MM.1S (cell line): Measurements from ENCODE around the gene SPATS2.

ENCODE experiments used
- DNase-seq: peaks from one replicate; pipeline ENCODE4 v3.0.0-alpha.2; 2015
- H2AFZ ChIP-seq: fragments of 300-600 bp; sonication (generic); 2 replicates; pipeline ENCODE4 v1.6.0; 2016; ENCODE audit warnings: antibody characterized with exemption, low read length
- H3F3A ChIP-seq: fragments of 300-600 bp; sonication (generic); 2 replicates; pipeline ENCODE4 v1.6.1; 2016; ENCODE audit warnings: mild to moderate bottlenecking, antibody characterized with exemption, low read length, moderate library complexity, mixed read lengths; ENCODE audit not compliant: insufficient read depth
- H3K27ac ChIP-seq: fragments of 300-600 bp; sonication (generic); 2 replicates; pipeline ENCODE4 v1.5.1; 2016; ENCODE audit warnings: mild to moderate bottlenecking, low read length
- H3K27me3 ChIP-seq: fragments of 300-600 bp; sonication (generic); replicated peaks from 2 replicates; pipeline ENCODE4 v1.6.0; 2016; ENCODE audit warnings: low read length; ENCODE audit not compliant: insufficient read depth
- H3K36me3 ChIP-seq: fragments of 300-600 bp; sonication (generic); replicated peaks from 2 replicates; pipeline ENCODE4 v1.6.1; 2016; ENCODE audit warnings: mild to moderate bottlenecking, low read length, mixed read lengths; ENCODE audit not compliant: insufficient read depth
- H3K4me1 ChIP-seq: fragments of 300-600 bp; sonication (generic); 2 replicates; pipeline ENCODE4 v1.6.1; 2016; ENCODE audit warnings: low read length, mixed read lengths
- H3K4me2 ChIP-seq: fragments of 300-600 bp; sonication (generic); 2 replicates; pipeline ENCODE4 v1.6.0; 2016; ENCODE audit warnings: low read depth, low read length
- H3K4me3 ChIP-seq: fragments of 300-600 bp; sonication (generic); 2 replicates; pipeline ENCODE4 v1.5.1; 2016; ENCODE audit warnings: low read length, mixed read lengths
- H3K79me2 ChIP-seq: fragments of 300-600 bp; sonication (generic); 2 replicates; pipeline ENCODE4 v1.6.1; 2016; ENCODE audit warnings: mixed run types, low read length, mixed read lengths
- H3K9ac ChIP-seq: fragments of 300-600 bp; sonication (generic); 2 replicates; pipeline ENCODE4 v1.6.1; 2016; ENCODE audit warnings: low read length, mixed read lengths
- H3K9me2 ChIP-seq: fragments of 300-600 bp; sonication (generic); replicated peaks from 2 replicates; pipeline ENCODE4 v1.6.1; 2016; ENCODE audit warnings: mild to moderate bottlenecking, low read length, mixed read lengths; ENCODE audit not compliant: insufficient read depth
- H3K9me3 ChIP-seq: fragments of 300-600 bp; sonication (generic); replicated peaks from 2 replicates; pipeline ENCODE4 v1.6.1; 2016; ENCODE audit warnings: mild to moderate bottlenecking, low read length, mixed read lengths; ENCODE audit not compliant: insufficient read depth
- H4K20me1 ChIP-seq: fragments of 300-600 bp; sonication (generic); 2 replicates; pipeline ENCODE4 v1.6.1; 2016; ENCODE audit warnings: mild to moderate bottlenecking, low read length, moderate library complexity, mixed read lengths; ENCODE audit not compliant: insufficient read depth
- CTCF ChIP-seq: fragments of 300-600 bp; sonication (generic); IDR thresholded peaks from 2 replicates; pipeline ENCODE4 v1.5.1; 2016; ENCODE audit warnings: antibody characterized with exemption, low read length, mixed read lengths
- EZH2 ChIP-seq: fragments of 300-600 bp; sonication (generic); optimal IDR thresholded peaks from 2 replicates; pipeline ENCODE3; 2017; ENCODE audit warnings: low read depth, mild to moderate bottlenecking, antibody characterized with exemption, low read length, mixed read lengths
- EZH2phosphoT487 ChIP-seq: fragments of 300-600 bp; sonication (generic); IDR thresholded peaks from 2 replicates; pipeline ENCODE4 v1.6.1; 2018; ENCODE audit warnings: antibody characterized with exemption, low read length

SPATS2 gene

GRCh38 chr12:49552425-49552824, 185.2 kb downstream of the SPATS2 start:
- Histone ChIP-seq H3K9ac (no peak overlapping the region), H3K79me2 (no peaks in the 10 kb centered on the region), H3K4me1 (no peaks in the 10 kb centered on the region), H4K20me1 (no peaks in the 10 kb centered on the region), H3K4me3 (no peak overlapping the region), H3K9me2 (no peaks in the 10 kb centered on the region), H3K27me3 (peaks cover 53% of the 10 kb centered on the region), H3K36me3 (no peaks in the 10 kb centered on the region), H2AFZ (no peak overlapping the region), H3K9me3 (no peaks in the 10 kb centered on the region), H3K4me2 (no peak overlapping the region), H3K27ac (no peak overlapping the region), H3F3A (no peaks in the 10 kb centered on the region)
- no peak for DNase-seq
- no peak for TF ChIP-seq EZH2
- no peak for TF ChIP-seq EZH2phosphoT487
- no peak for TF ChIP-seq CTCF

- Histone ChIP-seq H3K9me3 (no peaks in the 10 kb centered on the region), H3K4me1 (no peaks in the 10 kb centered on the region), H3F3A (no peaks in the 10 kb centered on the region), H3K36me3 (no peaks in the 10 kb centered on the region), H3K27me3 (peaks cover 48% of the 10 kb centered on the region), H3K79me2 (no peaks in the 10 kb centered on the region), H3K27ac (no peak overlapping the region), H3K9ac (no peak overlapping the region), H3K9me2 (no peaks in the 10 kb centered on the region), H4K20me1 (no peaks in the 10 kb centered on the region), H2AFZ (no peak overlapping the region), H3K4me3 (no peak overlapping the region), H3K4me2 (no peak overlapping the region)
- TF ChIP-seq EZH2phosphoT487, result no peak
- TF ChIP-seq CTCF, result no peak
- TF ChIP-seq EZH2, result no peak
- no peak for DNase-seq
Observed at GRCh38 chr12:49552899-49553298, 185.6 kb downstream of the SPATS2 start.

- Histone ChIP-seq H2AFZ (no peak overlapping the region), H3K36me3 (no peaks in the 10 kb centered on the region), H3K9me2 (no peaks in the 10 kb centered on the region), H3K4me3 (no peak overlapping the region), H3F3A (no peaks in the 10 kb centered on the region), H3K27me3 (peaks cover 43% of the 10 kb centered on the region), H3K4me1 (no peaks in the 10 kb centered on the region), H3K4me2 (no peak overlapping the region), H3K9ac (no peak overlapping the region), H3K9me3 (no peaks in the 10 kb centered on the region), H4K20me1 (no peaks in the 10 kb centered on the region), H3K79me2 (no peaks in the 10 kb centered on the region), H3K27ac (no peak overlapping the region)
- peak; percentile 65 for DNase-seq
- TF ChIP-seq EZH2phosphoT487 (no peak), EZH2 (no peak), CTCF (peak; percentile 64)
Observed at GRCh38 chr12:49553512-49554088, 186.3 kb downstream of the SPATS2 start.

GRCh38 chr12:49554266-49554665, 187.0 kb downstream of the SPATS2 start:
- Histone ChIP-seq H3K79me2 (no peaks in the 10 kb centered on the region), H3K9ac (no peak overlapping the region), H4K20me1 (no peaks in the 10 kb centered on the region), H3F3A (no peaks in the 10 kb centered on the region), H3K27ac (no peak overlapping the region), H3K4me1 (no peaks in the 10 kb centered on the region), H3K9me2 (no peaks in the 10 kb centered on the region), H3K27me3 (peaks cover 36% of the 10 kb centered on the region), H3K36me3 (no peaks in the 10 kb centered on the region), H3K4me3 (no peak overlapping the region), H3K9me3 (no peaks in the 10 kb centered on the region), H3K4me2 (no peak overlapping the region), H2AFZ (no peak overlapping the region)
- DNase-seq, result no peak
- TF ChIP-seq CTCF (no peak), EZH2phosphoT487 (no peak), EZH2 (no peak)
